ENCODE measurements around the gene SYNGR4. TPM values are rescaled to one million over a fixed set of nuclear protein-coding genes. Genes with fewer than 3 reads are reported as not detected.
"Not testable (repeated sequence)": the region's sequence is repeated elsewhere in the genome, so short reads cannot be mapped to it uniquely, and the experiment has no call there.

Gene SYNGR4
- total RNA-seq, 1 donor from 2014 or later: not detected

DNA sequence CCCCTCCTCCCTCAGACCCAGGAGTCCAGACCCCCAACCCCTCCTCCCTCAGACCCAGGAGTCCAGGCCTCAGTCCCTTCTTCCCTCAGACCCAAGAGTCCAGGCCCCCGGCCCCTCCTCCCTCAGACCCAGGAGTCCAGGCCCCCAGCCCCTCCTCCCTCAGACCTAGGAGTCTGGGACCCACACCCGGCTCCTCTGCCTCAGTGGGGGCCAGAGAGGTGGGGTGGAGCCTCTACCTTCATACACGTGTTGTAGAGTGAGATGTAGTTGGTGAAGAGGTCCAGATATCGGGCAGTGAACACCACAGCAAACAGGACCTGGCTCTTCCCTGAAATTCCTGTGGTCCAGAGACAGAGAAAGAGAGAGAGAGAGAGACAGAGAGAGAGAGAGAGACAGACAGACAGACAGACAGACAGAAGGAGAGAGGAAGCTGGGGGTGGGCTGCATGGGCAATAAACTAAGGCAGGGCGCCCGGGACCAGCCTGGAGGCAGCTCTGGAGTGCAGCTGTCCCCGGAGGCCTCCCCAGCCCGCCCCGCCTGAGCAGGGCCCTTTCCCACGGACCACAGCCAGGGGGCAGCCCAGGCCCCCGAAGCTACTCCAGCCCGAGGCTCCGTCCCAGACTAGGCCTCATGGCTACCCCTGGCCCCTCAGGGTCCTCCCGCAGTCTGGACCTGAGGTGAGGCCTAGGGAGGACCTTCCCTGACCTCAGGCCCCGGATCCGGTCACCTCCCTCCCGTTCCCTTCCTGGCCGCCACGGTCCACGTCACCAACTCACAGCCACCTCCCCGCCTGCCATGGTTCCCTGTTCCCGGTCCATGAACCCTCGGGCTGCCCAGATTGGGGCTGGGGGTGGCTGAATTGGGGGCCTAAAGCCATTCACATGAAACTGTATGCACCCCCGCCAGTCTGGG is 26.3 kb downstream of the SYNGR4 start:
- Histone ChIP-seq H3K4me3 (peak overlapping the region; percentile 85 to 99), H3K27ac (peak overlapping the region; percentile 92), H3K36me3 (peaks cover 0 to 28% of the 10 kb centered on the region in 2 donors), H3K9me3 (no peaks in the 10 kb centered on the region), H3K4me1 (peaks cover 35% of the 10 kb centered on the region), H3K27me3 (peaks cover 6% of the 10 kb centered on the region)
- intact Hi-C loops (cut with DNase I): no loop called here
- TF ChIP-seq POLR2A (IDR thresholded peaks at IDR 0.05) (no peak), POLR2AphosphoS5 (IDR thresholded peaks at IDR 0.05; ENCODE audit: insufficient read depth in 1 of 2, low read depth in 1 of 2) (no peak)
- TF ChIP-seq, protein P1, sequence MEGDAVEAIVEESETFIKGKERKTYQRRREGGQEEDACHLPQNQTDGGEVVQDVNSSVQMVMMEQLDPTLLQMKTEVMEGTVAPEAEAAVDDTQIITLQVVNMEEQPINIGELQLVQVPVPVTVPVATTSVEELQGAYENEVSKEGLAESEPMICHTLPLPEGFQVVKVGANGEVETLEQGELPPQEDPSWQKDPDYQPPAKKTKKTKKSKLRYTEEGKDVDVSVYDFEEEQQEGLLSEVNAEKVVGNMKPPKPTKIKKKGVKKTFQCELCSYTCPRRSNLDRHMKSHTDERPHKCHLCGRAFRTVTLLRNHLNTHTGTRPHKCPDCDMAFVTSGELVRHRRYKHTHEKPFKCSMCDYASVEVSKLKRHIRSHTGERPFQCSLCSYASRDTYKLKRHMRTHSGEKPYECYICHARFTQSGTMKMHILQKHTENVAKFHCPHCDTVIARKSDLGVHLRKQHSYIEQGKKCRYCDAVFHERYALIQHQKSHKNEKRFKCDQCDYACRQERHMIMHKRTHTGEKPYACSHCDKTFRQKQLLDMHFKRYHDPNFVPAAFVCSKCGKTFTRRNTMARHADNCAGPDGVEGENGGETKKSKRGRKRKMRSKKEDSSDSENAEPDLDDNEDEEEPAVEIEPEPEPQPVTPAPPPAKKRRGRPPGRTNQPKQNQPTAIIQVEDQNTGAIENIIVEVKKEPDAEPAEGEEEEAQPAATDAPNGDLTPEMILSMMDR (IDR thresholded peaks at IDR 0.05): peak in 2 of 3 experiments; percentile 19 to 64
- DNase-seq (ENCODE audit: extremely low spot score in 2 of 2): no peak

DNA sequence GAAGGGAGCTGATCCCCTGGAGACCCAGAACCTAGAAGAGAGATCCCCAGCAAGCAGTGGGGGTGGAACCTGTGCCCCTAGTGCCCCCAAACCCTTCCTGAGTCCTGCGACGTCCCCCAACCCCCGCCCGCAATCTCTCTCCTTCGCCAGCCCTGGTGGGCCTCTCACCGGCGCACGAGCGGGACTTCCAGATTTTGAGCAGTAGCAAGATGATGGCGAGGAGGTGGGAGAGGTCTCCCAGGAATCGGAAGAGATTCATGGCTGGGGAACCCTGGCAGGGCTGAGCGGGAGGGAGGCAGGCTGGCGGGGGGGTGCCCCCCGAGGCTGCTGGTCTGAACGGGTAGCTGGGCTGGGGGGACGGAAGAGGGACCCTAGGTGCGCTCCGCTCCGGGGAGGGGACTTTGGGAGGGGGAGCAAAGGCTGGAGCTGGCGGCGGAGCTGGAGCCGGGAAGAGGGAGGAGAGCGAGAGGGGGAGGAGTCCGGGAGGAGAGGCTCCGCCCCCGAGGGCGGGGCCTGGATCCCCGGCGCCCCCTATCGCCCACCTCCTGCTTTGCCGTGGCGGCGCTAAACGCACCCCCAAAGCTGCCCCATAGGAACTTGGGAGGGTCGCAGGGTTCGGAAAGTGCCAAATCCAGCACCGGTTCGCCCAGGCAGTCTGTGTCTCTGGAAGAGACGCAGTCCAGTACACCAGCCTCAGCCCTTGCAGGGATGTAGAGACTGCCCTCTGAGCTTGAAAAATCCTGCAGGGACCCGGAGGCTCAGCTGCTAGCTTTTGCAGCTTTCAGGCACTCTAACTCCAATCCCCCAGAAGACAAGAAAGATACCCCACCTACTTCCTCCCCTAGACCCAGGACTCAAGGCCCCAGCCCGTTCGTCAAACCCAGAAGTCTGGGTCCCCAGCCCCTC is 27.2 kb downstream of the SYNGR4 start, which contains the start of gene KDELR1:
Gene KDELR1, minus strand, starts transcription at position 452 of the 906 bp plus-strand sequence. Its CDS starts 193 bp downstream, at position 259.
- peaks cover 8% of the 10 kb centered on the region for H3K27me3 ChIP-seq
- peak within 1 kb of the TSS; percentile 85 to 99 for H3K4me3 ChIP-seq
- TF ChIP-seq POLR2A (IDR thresholded peaks at IDR 0.05) (peak in 1 of 2 donors; percentile 53), POLR2AphosphoS5 (IDR thresholded peaks at IDR 0.05; ENCODE audit: insufficient read depth in 1 of 2, low read depth in 1 of 2) (peak in 1 of 2 donors; percentile 88)
- TF ChIP-seq, protein P1 (IDR thresholded peaks at IDR 0.05): peak in 2 of 3 experiments; percentile 50 to 86
- H3K9me3 ChIP-seq: no peaks in the 10 kb centered on the region
- peaks cover 35% of the 10 kb centered on the region for H3K4me1 ChIP-seq
- DNase-seq (ENCODE audit: extremely low spot score in 2 of 2): no peak
- peak within 1 kb of the TSS; percentile 92 for H3K27ac ChIP-seq
- peaks cover 0 to 21% of the 10 kb centered on the region in 2 donors for H3K36me3 ChIP-seq
- intact Hi-C loops (cut with DNase I): no loop called here

DNA sequence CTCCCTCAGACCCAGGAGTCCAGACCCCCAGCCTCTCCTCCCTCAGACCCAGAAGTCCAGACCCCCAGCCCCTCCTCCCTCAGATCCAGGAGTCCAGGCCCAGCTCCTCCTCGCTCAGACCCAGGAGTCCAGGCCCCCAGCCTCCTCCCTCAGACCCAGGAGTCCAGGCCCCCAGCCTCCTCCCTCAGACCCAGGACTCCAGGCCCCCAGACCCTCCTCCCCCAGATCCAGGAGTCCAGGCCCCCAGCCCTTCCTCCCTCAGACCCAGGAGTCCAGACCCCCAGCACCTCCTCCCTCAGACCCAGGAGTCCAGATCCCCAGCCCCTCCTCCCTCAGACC is 27.8 kb downstream of the SYNGR4 start:
- H3K4me1 ChIP-seq: peaks cover 35% of the 10 kb centered on the region
- peaks cover 14% of the 10 kb centered on the region for H3K27me3 ChIP-seq
- H3K4me3 ChIP-seq; intact Hi-C loops (cut with DNase I); H3K27ac ChIP-seq; DNase-seq (ENCODE audit: extremely low spot score in 2 of 2); H3K9me3 ChIP-seq: not testable (repeated sequence)
- H3K36me3 ChIP-seq: peaks cover 0 to 15% of the 10 kb centered on the region in 2 donors

DNA sequence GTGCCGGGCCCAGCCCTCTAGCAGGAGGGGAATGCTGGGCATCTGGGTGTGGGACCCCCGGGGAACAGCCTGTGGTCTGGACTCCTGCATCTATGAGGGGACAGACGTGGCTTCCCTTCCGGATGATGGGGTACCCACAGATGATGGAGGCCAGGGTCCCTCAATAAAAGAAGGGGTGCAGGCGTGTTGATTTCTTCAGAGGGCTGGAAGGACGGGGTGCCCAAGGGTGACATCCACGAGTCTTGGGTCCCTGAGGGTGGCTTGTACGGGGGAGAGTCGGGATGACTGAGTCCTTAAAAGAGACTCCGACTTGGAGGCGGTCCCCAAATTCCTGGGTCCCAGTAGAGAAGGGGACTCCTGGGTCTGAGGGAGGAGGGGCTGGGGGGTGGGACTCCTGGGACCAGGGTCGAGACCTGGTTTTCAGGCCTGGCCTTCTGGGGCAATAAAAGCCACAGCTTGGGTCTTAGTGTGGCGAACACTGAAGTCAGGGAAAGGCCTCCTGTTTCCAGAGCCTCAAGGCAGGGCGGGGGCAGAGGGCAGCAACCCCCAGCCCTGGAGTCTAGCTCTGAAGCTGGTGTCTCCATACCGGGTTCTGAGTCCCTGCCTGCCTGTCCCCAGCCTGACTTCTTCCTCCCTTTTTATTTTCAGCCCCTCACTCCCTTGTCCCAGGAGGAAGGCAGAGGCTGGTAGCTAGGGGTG is 28.8 kb downstream of the SYNGR4 start:
- H3K36me3 ChIP-seq: peaks cover 0 to 5% of the 10 kb centered on the region in 2 donors
- TF ChIP-seq, protein P1 (IDR thresholded peaks at IDR 0.05): no peak
- TF ChIP-seq POLR2AphosphoS5 (IDR thresholded peaks at IDR 0.05; ENCODE audit: insufficient read depth in 1 of 2, low read depth in 1 of 2) (no peak), POLR2A (IDR thresholded peaks at IDR 0.05) (no peak)
- peaks cover 17% of the 10 kb centered on the region for H3K27me3 ChIP-seq
- intact Hi-C loops (cut with DNase I): no loop called here
- H3K4me3 ChIP-seq: peak overlapping the region in 1 of 2 donors; percentile 12
- no peaks in the 10 kb centered on the region for H3K9me3 ChIP-seq
- no peak overlapping the region for H3K27ac ChIP-seq
- DNase-seq (ENCODE audit: extremely low spot score in 2 of 2): no peak
- H3K4me1 ChIP-seq: peaks cover 42% of the 10 kb centered on the region
